ENCODE measurements around the gene SLC6A18.

SLC6A18 gene

GRCh38 chr5:1252681-1253080 is 27.5 kb downstream of the SLC6A18 start:
- H3K4me3 ChIP-seq (ENCODE audit: low read depth, low read length) = no peak overlapping the region
- no peak for TF ChIP-seq CTCF (IDR thresholded peaks at IDR 0.05; ENCODE audit: insufficient read depth, low read length, missing control alignments)
- DNase-seq (ENCODE audit: low read depth, low spot score) = no peak
- CTCF ChIA-PET = no interaction called here
- POLR2A ChIA-PET = no interaction called here

- ChIA-PET POLR2A (no interaction called here), CTCF (interaction anchor here (0.7 kb wide), 1 partner anchor 392 kb away, joined by 3 read pairs; no protein-coding TSS in a partner anchor)
- no peak overlapping the region for H3K4me3 ChIP-seq (ENCODE audit: low read depth, low read length)
- no peak for TF ChIP-seq CTCF (IDR thresholded peaks at IDR 0.05; ENCODE audit: insufficient read depth, low read length, missing control alignments)
- DNase-seq (ENCODE audit: low read depth, low spot score) = no peak
Observed at GRCh38 chr5:1253456-1254105, 28.4 kb downstream of the SLC6A18 start.

- POLR2A ChIA-PET = no interaction called here
- no peak overlapping the region for H3K4me3 ChIP-seq (ENCODE audit: low read depth, low read length)
- TF ChIP-seq CTCF (IDR thresholded peaks at IDR 0.05; ENCODE audit: insufficient read depth, low read length, missing control alignments) = no peak
- CTCF ChIA-PET = interaction anchor here (0.7 kb wide), 1 partner anchor 391 kb away, joined by 3 read pairs; no protein-coding TSS in a partner anchor
- DNase-seq (ENCODE audit: low read depth, low spot score) = no peak
Observed at GRCh38 chr5:1254196-1254595, 29.0 kb downstream of the SLC6A18 start.

GRCh38 chr5:1255081-1255561 is 29.9 kb downstream of the SLC6A18 start:
- H3K4me3 ChIP-seq (ENCODE audit: low read depth, low read length) = no peak overlapping the region
- DNase-seq (ENCODE audit: low read depth, low spot score) = no peak
- POLR2A ChIA-PET = no interaction called here
- no peak for TF ChIP-seq CTCF (IDR thresholded peaks at IDR 0.05; ENCODE audit: insufficient read depth, low read length, missing control alignments)
- CTCF ChIA-PET = no interaction called here

GRCh38 chr5:1256776-1257175 is 31.6 kb downstream of the SLC6A18 start:
- ChIA-PET POLR2A (no interaction called here), CTCF (no interaction called here)
- H3K4me3 ChIP-seq (ENCODE audit: low read depth, low read length) = no peak overlapping the region
- DNase-seq (ENCODE audit: low read depth, low spot score) = no peak
- no peak for TF ChIP-seq CTCF (IDR thresholded peaks at IDR 0.05; ENCODE audit: insufficient read depth, low read length, missing control alignments)

GRCh38 chr5:1257363-1257762 is 32.2 kb downstream of the SLC6A18 start:
- ChIA-PET POLR2A (no interaction called here), CTCF (no interaction called here)
- no peak for DNase-seq (ENCODE audit: low read depth, low spot score)
- no peak for TF ChIP-seq CTCF (IDR thresholded peaks at IDR 0.05; ENCODE audit: insufficient read depth, low read length, missing control alignments)
- H3K4me3 ChIP-seq (ENCODE audit: low read depth, low read length) = no peak overlapping the region

All from AG04449 (cell line).